Right lobe of liver (tissue), 6 donors: ENCODE measurements around the gene TXNDC8. TPM values are rescaled to one million over a fixed set of nuclear protein-coding genes. Genes with fewer than 3 reads are reported as not detected.

Source experiments
- ATAC-seq, 4 donors: fragments of 200-7000 bp; cut with Tn5 transposase; one replicate each; pipeline ENCODE4 v1.9.1; 2020; ENCODE audit warnings: mild to moderate bottlenecking in 4 of 4, moderate library complexity in 4 of 4
- DNase-seq, 3 donors: peaks; one replicate each; pipeline ENCODE4 v3.0.0-alpha.2; 2020
- H3K27ac ChIP-seq, 3 donors: fragments of 200-600 bp; one replicate each; pipeline ENCODE4 v1.8.0; 2022
- H3K27me3 ChIP-seq, 2 donors: fragments of 200-600 bp; one replicate each; pipeline ENCODE4 v1.8.0; 2022
- H3K36me3 ChIP-seq, 4 donors: fragments of 200-600 bp; sonication (generic) in 1 of 4; one replicate each; pipeline versions ENCODE4 v1.5.1 to v1.8.0; 2017 to 2022; ENCODE audit warnings: control low read depth in 1 of 4
- H3K4me1 ChIP-seq, 4 donors: fragments of 200-600 bp; sonication (generic) in 1 of 4; one replicate each; pipeline versions ENCODE4 v1.5.1 to v1.8.0; 2017 to 2022; ENCODE audit warnings: control low read depth in 1 of 4
- H3K4me3 ChIP-seq, 3 donors: fragments of 200-600 bp; one replicate each; pipeline ENCODE4 v1.8.0; 2022
- H3K9me3 ChIP-seq, 4 donors: fragments of 200-600 bp; sonication (generic) in 1 of 4; one replicate each; pipeline versions ENCODE4 v1.5.1 to v1.8.0; 2017 to 2022; ENCODE audit warnings: control low read depth in 1 of 4
- CTCF ChIP-seq, 4 donors: fragments of 200-600 bp in 3 of 4; fragments of 450-650 bp in 1 of 4; IDR thresholded peaks; one replicate each; pipeline versions ENCODE4 v1.5.1 to v1.8.0; 2016 to 2022; ENCODE audit warnings: antibody characterized with exemption in 4 of 4, mild to moderate bottlenecking in 2 of 4
- POLR2A ChIP-seq: fragments of 450-650 bp; IDR thresholded peaks from one replicate; pipeline ENCODE4 v1.6.1; 2017; ENCODE audit warnings: antibody characterized with exemption, mild to moderate bottlenecking
- WGBS: methylation state at CpG from one replicate; pipeline ENCODE4 v1.1.6; 2018; ENCODE audit warnings: low coverage, low lambda C conversion rate; ENCODE audit not compliant: insufficient coverage; ENCODE audit errors: missing lambda C conversion rate; 5-methylcytosine and 5-hydroxymethylcytosine counted together
- intact Hi-C, 2 donors: fragments of 100-400 bp; cut with DNase I; formaldehyde crosslinking; loops; one replicate each; pipeline versions ENCODE4 v1.11.2 to v1.14.1; 2022
- total RNA-seq, 6 experiments: library from RNA; depleted of rRNA in 2 of 6; stranded (reverse); fragments of >200 nt in 2 of 6; fragmentation: NEBNext Ultra II Directional in 3 of 6; extraction: Animal tissue kit (Norgen Biotek cat#: 25700) in 3 of 6; gene quantifications; one replicate each; pipeline versions ENCODE4 v1.1.0 to v1.2.4, GENCODE V29; 2016 to 2023
- donor health status: DM: no; HTN: yes; CAD: no.
- donor health status: DM: no; HTN: no; CAD: no.
- donor health status: DM: no; HTN: no; CAD: no.
- donor health status: DM: no; HTN: yes; CAD: no.
- donor health status: DM: no; HTN: yes; CAD: no.

TXNDC8 gene
- total RNA-seq, 6 experiments from 2014 or later = not detected

GRCh38 chr9:110276781-110277180, 60.9 kb downstream of the TXNDC8 start:
- no peak for ATAC-seq

GRCh38 chr9:110270211-110270995, 67.3 kb downstream of the TXNDC8 start:
- 81% methylated on average over 3 of the region's 3 CpGs for WGBS
- intact Hi-C loops = no loop called here

More at GRCh38 chr9:110276781-110277180, 60.9 kb downstream of the TXNDC8 start:
- TF ChIP-seq CTCF (IDR thresholded peaks at IDR 0.05) (no peak), POLR2A (no peak)
- H3K4me1 ChIP-seq = peaks cover 0 to 10% (median 1%) of the 10 kb centered on the region in 4 donors
- H3K27ac ChIP-seq = no peak overlapping the region
- intact Hi-C loops = no loop called here
- no peak for DNase-seq
- H3K27me3 ChIP-seq = no peaks in the 10 kb centered on the region
- no peaks in the 10 kb centered on the region for H3K36me3 ChIP-seq
- 53% methylated on average over 3 of the region's 3 CpGs for WGBS
- H3K9me3 ChIP-seq = no peaks in the 10 kb centered on the region
- H3K4me3 ChIP-seq = no peak overlapping the region

GRCh38 chr9:110266795-110267194, 70.9 kb downstream of the TXNDC8 start:
- Histone ChIP-seq H3K9me3 (no peaks in the 10 kb centered on the region), H3K27ac (no peak overlapping the region), H3K4me3 (no peak overlapping the region), H3K27me3 (no peaks in the 10 kb centered on the region), H3K4me1 (no peaks in the 10 kb centered on the region), H3K36me3 (no peaks in the 10 kb centered on the region)
- intact Hi-C loops = no loop called here
- no peak for DNase-seq
- no peak for ATAC-seq
- TF ChIP-seq CTCF (IDR thresholded peaks at IDR 0.05) (no peak), POLR2A (no peak)
- 15% methylated on average over 1 of the region's 1 CpG for WGBS

More at GRCh38 chr9:110270211-110270995, 67.3 kb downstream of the TXNDC8 start:
- Histone ChIP-seq H3K36me3 (no peaks in the 10 kb centered on the region), H3K27me3 (no peaks in the 10 kb centered on the region), H3K4me3 (no peak overlapping the region), H3K9me3 (no peaks in the 10 kb centered on the region), H3K27ac (no peak overlapping the region), H3K4me1 (no peaks in the 10 kb centered on the region)
- ATAC-seq (no peak), DNase-seq (no peak)
- no peak for TF ChIP-seq CTCF (IDR thresholded peaks at IDR 0.05)

- no peaks in the 10 kb centered on the region for H3K36me3 ChIP-seq
- no peak for TF ChIP-seq CTCF (IDR thresholded peaks at IDR 0.05)
- TF ChIP-seq POLR2A = no peak
- DNase-seq (no peak), ATAC-seq (no peak)
- H3K4me3 ChIP-seq = no peak overlapping the region
- H3K27me3 ChIP-seq = no peaks in the 10 kb centered on the region
- intact Hi-C loops = no loop called here
- H3K27ac ChIP-seq = no peak overlapping the region
- H3K9me3 ChIP-seq = no peaks in the 10 kb centered on the region
- H3K4me1 ChIP-seq = peaks cover 0 to 13% (median 0%) of the 10 kb centered on the region in 4 donors
- WGBS = 61% methylated on average over 5 of the region's 5 CpGs
Observed at GRCh38 chr9:110261632-110262031, 76.0 kb downstream of the TXNDC8 start.
